ENCODE measurements around the gene HEPACAM2.

Gene HEPACAM2

GRCh38 chr7:93202594-93203250, 23.5 kb downstream of the HEPACAM2 start:
- no peak for DNase-seq (ENCODE audit: low spot score)

GRCh38 chr7:93198472-93198871, 27.8 kb downstream of the HEPACAM2 start:
- DNase-seq (ENCODE audit: low spot score) = no peak

GRCh38 chr7:93196336-93196735, 29.9 kb downstream of the HEPACAM2 start:
- no peak for DNase-seq (ENCODE audit: low spot score)

- DNase-seq (ENCODE audit: low spot score) = no peak
Measured at GRCh38 chr7:93194386-93194785, 31.9 kb downstream of the HEPACAM2 start.

GRCh38 chr7:93188870-93189634, 37.2 kb downstream of the HEPACAM2 start:
- DNase-seq (ENCODE audit: low spot score) = no peak

GRCh38 chr7:93185303-93186027, 40.8 kb downstream of the HEPACAM2 start:
- DNase-seq (ENCODE audit: low spot score) = no peak

GRCh38 chr7:93179173-93179572, 47.1 kb downstream of the HEPACAM2 start:
- no peak for DNase-seq (ENCODE audit: low spot score)

GRCh38 chr7:93178213-93178612, 48.1 kb downstream of the HEPACAM2 start:
- no peak for DNase-seq (ENCODE audit: low spot score)

- no peak for DNase-seq (ENCODE audit: low spot score)
Measured at GRCh38 chr7:93176992-93177580, 49.2 kb downstream of the HEPACAM2 start.

- DNase-seq (ENCODE audit: low spot score) = no peak
Measured at GRCh38 chr7:93175219-93175618, 51.0 kb downstream of the HEPACAM2 start.

GRCh38 chr7:93172683-93173082, 53.6 kb downstream of the HEPACAM2 start:
- DNase-seq (ENCODE audit: low spot score) = no peak

GRCh38 chr7:93171606-93172226, 54.6 kb downstream of the HEPACAM2 start:
- no peak for DNase-seq (ENCODE audit: low spot score)

GRCh38 chr7:93165447-93165846, 60.8 kb downstream of the HEPACAM2 start:
- peak; percentile 6 for DNase-seq (ENCODE audit: low spot score)

GRCh38 chr7:93164766-93165165, 61.5 kb downstream of the HEPACAM2 start:
- DNase-seq (ENCODE audit: low spot score) = no peak

- DNase-seq (ENCODE audit: low spot score) = no peak
Measured at GRCh38 chr7:93161181-93161762, 65.0 kb downstream of the HEPACAM2 start.

- DNase-seq (ENCODE audit: low spot score) = no peak
Measured at GRCh38 chr7:93160410-93160809, 65.9 kb downstream of the HEPACAM2 start.

GRCh38 chr7:93159490-93159889, 66.8 kb downstream of the HEPACAM2 start:
- DNase-seq (ENCODE audit: low spot score) = no peak

- no peak for DNase-seq (ENCODE audit: low spot score)
Measured at GRCh38 chr7:93156884-93157283, 69.4 kb downstream of the HEPACAM2 start.

- no peak for DNase-seq (ENCODE audit: low spot score)
Measured at GRCh38 chr7:93150200-93150835, 76.0 kb downstream of the HEPACAM2 start.

- DNase-seq (ENCODE audit: low spot score) = no peak
Measured at GRCh38 chr7:93148727-93149126, 77.5 kb downstream of the HEPACAM2 start.

GRCh38 chr7:93148144-93148543, 78.1 kb downstream of the HEPACAM2 start, which contains the start of gene SAMD9L:
TSS of gene SAMD9L (minus strand) at chr7:93148385. CDS start at chr7:93135971, 12,414 bp downstream.
- DNase-seq (ENCODE audit: low spot score) = peak; percentile 27

Data from CD4-positive, alpha-beta T cell treated with Interleukin-6 at 100 ng/mL for 8 hours (primary cell).